ENCODE data around the gene ENPP6.

ENPP6 gene

GRCh38 chr4:184102927-184103326 is 114.7 kb downstream of the ENPP6 start:
- Mint-ChIP-seq H3K27ac (no peak overlapping the region), H3K9me3 (no peaks in the 10 kb centered on the region), H3K4me3 (no peak overlapping the region), H3K36me3 (ENCODE audit: low read depth) (no peaks in the 10 kb centered on the region), H3K4me1 (ENCODE audit: low read depth) (no peaks in the 10 kb centered on the region), H3K27me3 (ENCODE audit: low read depth) (peaks cover 6% of the 10 kb centered on the region)

- Mint-ChIP-seq H3K4me3 (no peak overlapping the region), H3K27ac (no peak overlapping the region), H3K4me1 (ENCODE audit: low read depth) (peaks cover under 1% of the 10 kb centered on the region), H3K9me3 (no peaks in the 10 kb centered on the region), H3K27me3 (ENCODE audit: low read depth) (peaks cover 6% of the 10 kb centered on the region), H3K36me3 (ENCODE audit: low read depth) (no peaks in the 10 kb centered on the region)
Measured at GRCh38 chr4:184102488-184102887, 115.2 kb downstream of the ENPP6 start.

- Mint-ChIP-seq H3K27me3 (ENCODE audit: low read depth) (peaks cover 12% of the 10 kb centered on the region), H3K4me3 (no peak overlapping the region), H3K36me3 (ENCODE audit: low read depth) (no peaks in the 10 kb centered on the region), H3K4me1 (ENCODE audit: low read depth) (peaks cover 2% of the 10 kb centered on the region), H3K27ac (no peak overlapping the region), H3K9me3 (no peaks in the 10 kb centered on the region)
Measured at GRCh38 chr4:184101711-184102110, 116.0 kb downstream of the ENPP6 start.

- no peaks in the 10 kb centered on the region for H3K9me3 Mint-ChIP-seq
- H3K27me3 Mint-ChIP-seq (ENCODE audit: low read depth), result peaks cover 19% of the 10 kb centered on the region
- H3K36me3 Mint-ChIP-seq (ENCODE audit: low read depth), result no peaks in the 10 kb centered on the region
- H3K4me1 Mint-ChIP-seq (ENCODE audit: low read depth), result peaks cover 2% of the 10 kb centered on the region
- no peak overlapping the region for H3K4me3 Mint-ChIP-seq
- no peak overlapping the region for H3K27ac Mint-ChIP-seq
Measured at GRCh38 chr4:184100297-184100885, 117.3 kb downstream of the ENPP6 start.

- no peak overlapping the region for H3K4me3 Mint-ChIP-seq
- H3K27ac Mint-ChIP-seq, result no peak overlapping the region
- peaks cover 2% of the 10 kb centered on the region for H3K4me1 Mint-ChIP-seq (ENCODE audit: low read depth)
- H3K36me3 Mint-ChIP-seq (ENCODE audit: low read depth), result no peaks in the 10 kb centered on the region
- H3K9me3 Mint-ChIP-seq, result no peaks in the 10 kb centered on the region
- H3K27me3 Mint-ChIP-seq (ENCODE audit: low read depth), result peaks cover 14% of the 10 kb centered on the region
Measured at GRCh38 chr4:184099535-184099966, 118.1 kb downstream of the ENPP6 start.

GRCh38 chr4:184099000-184099399 is 118.7 kb downstream of the ENPP6 start:
- H3K27me3 Mint-ChIP-seq (ENCODE audit: low read depth), result peaks cover 13% of the 10 kb centered on the region
- H3K36me3 Mint-ChIP-seq (ENCODE audit: low read depth), result no peaks in the 10 kb centered on the region
- peaks cover 2% of the 10 kb centered on the region for H3K4me1 Mint-ChIP-seq (ENCODE audit: low read depth)
- no peak overlapping the region for H3K4me3 Mint-ChIP-seq
- no peak overlapping the region for H3K27ac Mint-ChIP-seq
- H3K9me3 Mint-ChIP-seq, result no peaks in the 10 kb centered on the region

- Mint-ChIP-seq H3K27me3 (ENCODE audit: low read depth) (peaks cover 13% of the 10 kb centered on the region), H3K4me1 (ENCODE audit: low read depth) (peaks cover 2% of the 10 kb centered on the region), H3K27ac (no peak overlapping the region), H3K4me3 (no peak overlapping the region), H3K36me3 (ENCODE audit: low read depth) (no peaks in the 10 kb centered on the region), H3K9me3 (no peaks in the 10 kb centered on the region)
Measured at GRCh38 chr4:184097815-184098214, 119.9 kb downstream of the ENPP6 start.

GRCh38 chr4:184097241-184097605 is 120.5 kb downstream of the ENPP6 start:
- Mint-ChIP-seq H3K27ac (peak overlapping the region; percentile 29), H3K36me3 (ENCODE audit: low read depth) (no peaks in the 10 kb centered on the region), H3K4me3 (peak overlapping the region; percentile 68), H3K9me3 (no peaks in the 10 kb centered on the region), H3K4me1 (ENCODE audit: low read depth) (peaks cover 2% of the 10 kb centered on the region), H3K27me3 (ENCODE audit: low read depth) (peaks cover 13% of the 10 kb centered on the region)

- Mint-ChIP-seq H3K4me1 (ENCODE audit: low read depth) (peaks cover 2% of the 10 kb centered on the region), H3K27me3 (ENCODE audit: low read depth) (peaks cover 13% of the 10 kb centered on the region)
Measured at GRCh38 chr4:184096561-184097240, 121.0 kb downstream of the ENPP6 start.

GRCh38 chr4:184094532-184095159 is 123.0 kb downstream of the ENPP6 start:
- Mint-ChIP-seq H3K36me3 (ENCODE audit: low read depth) (no peaks in the 10 kb centered on the region), H3K4me1 (ENCODE audit: low read depth) (peaks cover 2% of the 10 kb centered on the region), H3K9me3 (no peaks in the 10 kb centered on the region), H3K4me3 (no peak overlapping the region), H3K27me3 (ENCODE audit: low read depth) (peaks cover 13% of the 10 kb centered on the region), H3K27ac (no peak overlapping the region)

More at GRCh38 chr4:184096561-184097240, 121.0 kb downstream of the ENPP6 start:
- no peaks in the 10 kb centered on the region for H3K36me3 Mint-ChIP-seq (ENCODE audit: low read depth)
- H3K27ac Mint-ChIP-seq, result no peak overlapping the region
- H3K9me3 Mint-ChIP-seq, result no peaks in the 10 kb centered on the region
- H3K4me3 Mint-ChIP-seq, result peak overlapping the region; percentile 68

- Mint-ChIP-seq H3K27me3 (ENCODE audit: low read depth) (peaks cover 8% of the 10 kb centered on the region), H3K9me3 (no peaks in the 10 kb centered on the region), H3K4me1 (ENCODE audit: low read depth) (no peaks in the 10 kb centered on the region), H3K4me3 (no peak overlapping the region), H3K36me3 (ENCODE audit: low read depth) (no peaks in the 10 kb centered on the region), H3K27ac (no peak overlapping the region)
Measured at GRCh38 chr4:184091986-184092385, 125.7 kb downstream of the ENPP6 start.

GRCh38 chr4:184090571-184090970 is 127.1 kb downstream of the ENPP6 start:
- Mint-ChIP-seq H3K4me1 (ENCODE audit: low read depth) (no peaks in the 10 kb centered on the region), H3K36me3 (ENCODE audit: low read depth) (no peaks in the 10 kb centered on the region), H3K27ac (no peak overlapping the region), H3K4me3 (no peak overlapping the region), H3K9me3 (no peaks in the 10 kb centered on the region), H3K27me3 (ENCODE audit: low read depth) (peaks cover 5% of the 10 kb centered on the region)

- no peak overlapping the region for H3K4me3 Mint-ChIP-seq
- peaks cover 20% of the 10 kb centered on the region for H3K27me3 Mint-ChIP-seq (ENCODE audit: low read depth)
- no peaks in the 10 kb centered on the region for H3K9me3 Mint-ChIP-seq
- H3K36me3 Mint-ChIP-seq (ENCODE audit: low read depth), result no peaks in the 10 kb centered on the region
- H3K4me1 Mint-ChIP-seq (ENCODE audit: low read depth), result no peaks in the 10 kb centered on the region
- no peak overlapping the region for H3K27ac Mint-ChIP-seq
Measured at GRCh38 chr4:184080674-184081073, 137.0 kb downstream of the ENPP6 start.

- no peak overlapping the region for H3K4me3 Mint-ChIP-seq
- H3K9me3 Mint-ChIP-seq, result no peaks in the 10 kb centered on the region
- H3K27me3 Mint-ChIP-seq (ENCODE audit: low read depth), result peaks cover 19% of the 10 kb centered on the region
- no peaks in the 10 kb centered on the region for H3K4me1 Mint-ChIP-seq (ENCODE audit: low read depth)
- H3K27ac Mint-ChIP-seq, result no peak overlapping the region
- no peaks in the 10 kb centered on the region for H3K36me3 Mint-ChIP-seq (ENCODE audit: low read depth)
Measured at GRCh38 chr4:184074677-184075388, 142.8 kb downstream of the ENPP6 start.

Measured in T-helper 1 cell treated with Interleukin-12 subunit alpha and Interleukin-12 subunit beta and Interleukin-4 antibody, amounts not matched to agents 30 μg/mL and 1 μg/mL, for 36 hours (primary cell).